NCI-H2107 (cell line): ENCODE data around the gene GABRP.
"Not testable (repeated sequence)": the region's sequence is repeated elsewhere in the genome, so short reads cannot be mapped to it uniquely, and the experiment has no call there.

Source experiments
- DNase-seq: peaks from one replicate; lab custom pipeline; 2025; lab: John Stamatoyannopoulos, UW

Gene GABRP, protein sequence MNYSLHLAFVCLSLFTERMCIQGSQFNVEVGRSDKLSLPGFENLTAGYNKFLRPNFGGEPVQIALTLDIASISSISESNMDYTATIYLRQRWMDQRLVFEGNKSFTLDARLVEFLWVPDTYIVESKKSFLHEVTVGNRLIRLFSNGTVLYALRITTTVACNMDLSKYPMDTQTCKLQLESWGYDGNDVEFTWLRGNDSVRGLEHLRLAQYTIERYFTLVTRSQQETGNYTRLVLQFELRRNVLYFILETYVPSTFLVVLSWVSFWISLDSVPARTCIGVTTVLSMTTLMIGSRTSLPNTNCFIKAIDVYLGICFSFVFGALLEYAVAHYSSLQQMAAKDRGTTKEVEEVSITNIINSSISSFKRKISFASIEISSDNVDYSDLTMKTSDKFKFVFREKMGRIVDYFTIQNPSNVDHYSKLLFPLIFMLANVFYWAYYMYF

DNA sequence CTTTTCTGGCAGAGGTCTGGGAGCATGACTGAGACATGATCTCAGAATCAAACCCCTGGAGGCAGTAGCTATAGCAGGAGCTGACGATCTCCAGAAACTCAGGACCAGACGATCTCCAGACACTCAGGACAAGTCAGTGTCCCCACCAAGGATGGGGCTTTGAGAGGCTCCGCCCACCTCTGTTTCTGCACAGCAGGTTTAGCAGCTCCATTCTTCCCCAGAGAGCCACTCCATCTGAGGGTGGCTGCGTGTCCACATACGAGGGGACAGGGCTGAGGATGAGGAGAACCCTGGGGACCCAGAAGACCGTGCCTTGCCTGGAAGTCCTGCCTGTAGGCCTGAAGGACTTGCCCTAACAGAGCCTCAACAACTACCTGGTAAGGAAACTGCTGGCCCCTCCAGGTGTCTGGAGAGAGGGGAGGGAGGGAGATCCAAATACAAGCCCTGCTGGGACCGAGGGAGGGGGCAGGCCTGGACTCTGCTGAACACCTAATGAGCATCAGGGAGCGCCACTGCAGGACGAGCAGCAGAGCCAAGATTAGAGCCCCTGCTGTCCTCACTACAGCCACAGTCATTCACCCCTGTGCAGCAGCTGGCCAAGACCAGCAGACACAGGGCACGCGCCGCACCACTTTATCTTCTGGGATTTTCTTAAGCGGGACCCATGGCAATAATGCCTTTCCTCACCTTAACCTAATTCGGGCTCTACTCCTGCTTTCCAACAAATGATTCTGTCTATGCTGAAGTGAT lies at the start of gene GABRP:
GABRP (plus strand) TSS at position 228 of the 750 bp plus-strand sequence. CDS start 4,891 bp downstream, outside the sequence.
- no peak for DNase-seq

DNA sequence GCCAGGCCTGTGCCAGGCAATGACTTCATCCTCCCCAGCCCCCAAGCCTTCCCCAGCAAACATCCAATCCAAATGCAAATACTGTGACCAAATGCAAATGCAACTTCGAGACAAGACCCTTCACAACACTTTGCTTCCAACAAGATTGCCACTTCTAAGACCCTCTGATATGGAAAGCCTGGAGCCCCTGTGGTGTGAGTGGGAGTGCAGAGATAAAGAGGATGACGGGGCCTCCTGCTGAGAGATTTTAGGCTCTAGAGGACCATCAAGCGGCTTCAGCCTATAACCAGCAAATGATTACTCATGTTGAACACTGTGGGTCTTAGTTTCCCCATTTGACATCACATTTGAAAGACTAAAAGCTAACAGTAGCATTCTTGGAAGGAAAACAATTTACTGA lies 46.6 kb upstream of the GABRP start:
- DNase-seq: no peak

DNA sequence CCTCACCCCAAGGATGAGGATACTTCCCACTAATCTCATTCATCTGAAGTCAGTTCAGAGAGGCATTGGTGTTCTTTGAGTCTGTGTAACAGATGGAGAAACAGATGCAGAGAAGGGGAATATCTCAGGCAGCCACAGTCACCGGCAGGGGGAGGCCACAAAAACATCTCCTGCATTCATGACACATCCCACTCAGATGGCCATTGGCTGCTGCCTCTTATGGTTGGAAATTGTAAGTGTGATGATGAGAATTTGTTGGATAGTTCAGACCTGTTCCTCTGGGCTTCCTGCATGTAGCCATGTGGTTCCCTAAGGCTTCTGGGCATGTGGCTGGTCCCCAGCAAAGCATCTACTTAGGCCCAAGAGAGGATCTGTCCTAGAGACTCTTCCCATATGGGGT lies 45.9 kb upstream of the GABRP start:
- no peak for DNase-seq

DNA sequence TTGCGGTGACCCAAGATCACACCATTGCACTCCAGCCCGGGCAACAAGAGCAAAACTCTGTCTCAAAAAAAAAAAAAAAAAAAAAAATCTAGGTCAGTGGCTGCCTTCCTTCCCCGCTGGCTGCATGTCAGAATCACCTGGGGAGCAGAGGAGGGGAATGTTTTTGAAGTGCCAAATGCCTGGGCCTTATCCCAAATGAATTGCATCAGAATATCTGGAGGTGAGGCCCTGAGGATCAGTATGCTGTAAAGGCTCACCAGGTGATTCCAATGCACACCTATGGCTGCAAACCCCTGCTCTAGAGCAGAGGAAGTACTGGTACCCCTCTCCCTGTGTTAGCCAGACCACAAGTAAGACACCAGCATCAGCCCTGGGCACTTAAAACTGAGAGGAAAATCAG lies 44.7 kb upstream of the GABRP start:
- no peak for DNase-seq

DNA sequence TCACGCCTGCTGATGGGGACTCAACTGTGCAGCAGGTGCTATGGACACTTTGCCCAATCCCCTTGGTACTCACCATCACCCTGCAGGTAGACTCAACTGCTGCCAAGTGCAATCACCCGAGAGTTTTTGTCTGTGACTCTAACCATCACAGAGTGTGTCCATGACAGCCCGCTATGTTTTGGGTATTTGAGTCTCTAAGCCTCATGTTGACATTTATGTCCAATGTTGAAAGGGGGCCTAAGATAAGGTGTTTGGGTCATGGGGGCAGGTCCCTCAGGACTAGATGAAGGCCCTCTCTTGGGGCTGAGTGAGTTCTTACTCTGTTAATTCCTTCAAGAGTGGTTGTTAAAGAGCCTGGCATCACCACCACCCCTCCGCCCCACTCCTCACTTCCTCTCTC lies 44.1 kb upstream of the GABRP start:
- DNase-seq: no peak

DNA sequence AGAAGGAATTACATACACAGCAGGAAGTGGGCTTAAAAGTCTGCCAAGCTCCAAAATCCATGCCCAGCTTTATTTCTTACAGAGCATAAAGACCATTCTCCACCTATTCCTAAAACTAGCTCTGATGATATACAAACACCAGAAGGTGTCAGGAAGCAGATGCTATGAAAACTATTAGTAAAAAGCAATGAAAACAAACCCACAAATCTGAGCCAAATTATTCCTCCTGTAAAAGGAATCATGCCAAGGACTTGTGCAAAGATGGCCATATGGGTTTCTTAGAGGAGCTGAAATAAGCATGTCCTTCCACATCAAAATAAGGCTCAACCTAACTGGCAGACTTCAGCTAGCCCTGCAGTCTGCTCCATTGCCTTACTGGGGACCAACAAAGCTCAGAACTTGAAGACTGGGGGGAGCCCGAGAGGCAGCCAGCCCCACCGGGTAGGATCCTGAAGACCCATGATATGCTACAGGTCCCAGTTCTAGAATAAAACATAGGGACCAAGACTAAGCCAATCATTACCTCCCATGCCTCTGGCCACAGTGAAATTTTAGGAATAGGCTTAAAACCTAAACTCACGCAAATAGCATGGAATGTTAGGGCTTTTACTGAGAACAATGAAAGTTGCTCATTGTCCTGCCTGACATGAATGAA lies 42.8 kb upstream of the GABRP start:
- no peak for DNase-seq

DNA sequence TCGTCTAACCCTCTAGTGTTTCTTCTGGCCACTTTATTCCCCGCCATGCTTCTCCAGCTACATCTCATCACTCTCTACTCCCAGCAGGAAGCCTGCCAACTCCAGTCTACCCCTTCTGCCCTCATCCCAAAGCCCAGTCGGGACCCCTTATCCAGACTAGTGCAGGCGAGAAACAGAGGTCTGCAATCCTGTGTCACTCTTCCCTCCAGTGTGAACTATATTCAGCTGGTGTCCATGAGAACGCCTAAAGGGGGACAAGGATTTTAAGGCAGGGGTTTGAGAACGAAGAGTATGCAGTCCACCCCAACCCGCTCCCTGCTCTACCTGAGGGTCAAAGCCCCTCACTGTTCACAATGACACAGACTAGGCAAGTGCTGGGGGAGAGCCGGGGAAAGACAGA lies 41.7 kb upstream of the GABRP start:
- no peak for DNase-seq

DNA sequence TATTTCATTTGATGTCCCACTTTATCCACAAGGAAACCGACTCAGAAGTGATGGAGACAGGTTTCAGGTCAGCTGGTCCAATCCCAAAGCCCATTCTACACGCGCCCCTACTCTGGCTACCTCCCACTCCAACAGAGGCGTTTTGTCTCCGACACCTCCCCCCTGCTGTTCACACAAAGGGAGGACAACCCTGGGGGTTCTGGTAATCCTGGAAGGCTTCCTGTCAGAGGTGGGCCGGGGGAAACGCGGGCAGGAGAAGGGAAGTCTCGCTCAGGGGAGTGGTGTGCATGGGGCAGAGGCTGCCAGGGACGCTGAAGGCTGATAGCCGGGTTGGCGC lies 39.7 kb upstream of the GABRP start:
- DNase-seq: no peak

DNA sequence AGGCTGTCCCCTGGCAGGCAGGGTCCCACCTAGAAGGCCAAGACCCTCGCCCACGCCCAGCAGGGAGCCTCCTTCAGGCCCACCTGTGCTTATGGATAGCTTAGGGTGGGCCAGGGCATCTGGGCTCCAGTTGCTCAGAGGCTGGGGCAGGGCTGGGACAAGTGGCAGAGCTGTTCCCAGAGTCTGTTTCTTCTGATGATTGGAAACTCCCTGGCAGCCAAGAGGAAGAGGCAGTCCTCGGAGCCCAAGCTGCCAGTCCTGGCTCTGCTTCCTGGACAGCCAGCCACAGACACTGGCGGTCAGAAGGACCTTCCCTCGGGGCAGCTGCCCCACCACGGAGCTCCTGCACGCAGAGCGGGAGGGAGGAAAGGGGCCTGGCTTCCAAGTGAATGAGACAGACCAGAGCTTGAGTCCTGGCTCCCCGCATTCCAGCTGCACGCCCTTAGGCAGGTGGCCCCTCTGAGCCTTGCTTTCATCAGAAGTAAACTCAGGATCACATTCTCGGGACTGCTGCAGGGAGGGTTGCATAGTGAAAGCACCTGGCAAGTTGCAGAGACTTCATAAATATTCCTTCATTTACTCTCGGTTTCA lies 37.9 kb upstream of the GABRP start:
- DNase-seq: no peak

DNA sequence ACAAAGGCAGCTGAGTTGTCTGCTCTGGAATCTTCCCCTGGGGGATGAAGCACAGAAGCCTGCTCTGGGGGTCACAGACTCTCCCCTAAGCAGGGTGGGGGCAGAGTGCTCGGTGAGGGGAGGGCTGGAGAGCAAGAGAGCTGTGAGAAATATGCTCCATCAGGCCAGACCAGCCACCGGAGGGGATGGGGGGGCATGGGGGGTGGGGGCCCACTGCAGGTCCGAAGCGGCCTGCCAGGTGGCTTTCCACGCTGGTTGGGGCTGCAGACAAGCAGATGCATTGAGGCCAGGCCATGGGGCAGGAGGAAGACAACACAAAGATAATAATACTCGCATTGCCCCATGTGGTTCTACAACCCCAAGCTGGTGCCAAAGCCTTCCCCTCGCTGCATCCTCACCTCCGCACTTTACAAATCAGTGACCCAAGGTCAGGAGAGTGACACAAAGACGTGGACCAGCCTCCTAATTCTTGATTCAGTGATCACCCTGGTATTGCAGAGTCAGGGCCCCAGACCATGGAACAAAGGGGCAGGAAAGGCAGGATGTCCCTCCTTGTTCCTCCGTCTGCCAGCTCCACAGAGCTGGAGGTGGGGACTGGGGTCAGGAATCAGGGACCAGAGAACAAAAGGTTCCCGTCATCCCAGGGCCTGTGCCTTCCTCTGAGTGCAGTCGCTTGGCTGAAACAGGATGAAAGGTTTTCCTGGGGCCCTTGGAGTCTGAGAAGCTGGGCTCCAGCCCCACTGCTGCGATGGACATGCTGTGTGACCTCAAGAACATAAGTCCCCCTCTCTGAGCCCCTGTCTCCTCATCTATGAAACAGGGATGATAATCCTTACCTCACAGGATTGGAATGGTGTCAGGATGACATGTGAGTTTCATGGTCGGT lies 37.2 kb upstream of the GABRP start:
- no peak for DNase-seq

DNA sequence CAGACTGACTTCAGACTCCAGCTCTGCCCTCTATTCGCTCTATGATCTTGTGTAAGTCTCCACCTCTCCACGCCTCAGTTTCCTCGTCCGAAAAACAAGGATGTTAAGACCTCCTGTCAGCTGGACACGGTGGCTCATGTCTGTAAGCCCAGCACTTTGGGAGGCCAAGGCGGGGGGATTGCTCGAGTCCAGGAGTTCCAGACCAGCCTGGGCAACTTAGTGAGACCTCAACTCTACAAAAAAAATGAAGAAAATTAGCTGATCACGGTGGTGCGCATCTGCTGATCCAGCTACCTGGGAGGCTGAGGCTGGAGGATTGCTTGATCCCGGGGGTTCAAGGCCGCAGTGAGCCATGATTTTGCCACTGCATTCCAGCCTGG lies 36.6 kb upstream of the GABRP start:
- DNase-seq: no peak

DNA sequence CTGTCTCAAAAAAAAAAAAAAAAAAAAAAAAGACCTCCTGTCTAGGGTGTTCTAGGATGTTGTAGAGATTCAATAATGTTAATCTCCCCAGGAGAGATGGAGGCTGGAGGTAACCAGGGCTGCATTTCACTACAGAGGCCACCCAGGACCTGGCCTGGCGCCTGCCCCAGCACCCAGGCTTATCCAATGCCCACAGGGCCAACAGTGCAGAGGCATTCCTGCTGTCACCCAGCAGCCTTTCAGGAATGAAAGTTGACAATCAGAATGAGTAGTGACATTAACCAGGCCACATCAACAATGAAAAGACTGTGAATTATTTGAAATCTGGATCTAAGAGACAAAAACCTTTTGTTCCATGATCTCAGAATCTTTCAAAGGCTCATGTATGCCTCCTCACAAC lies 36.2 kb upstream of the GABRP start:
- no peak for DNase-seq

DNA sequence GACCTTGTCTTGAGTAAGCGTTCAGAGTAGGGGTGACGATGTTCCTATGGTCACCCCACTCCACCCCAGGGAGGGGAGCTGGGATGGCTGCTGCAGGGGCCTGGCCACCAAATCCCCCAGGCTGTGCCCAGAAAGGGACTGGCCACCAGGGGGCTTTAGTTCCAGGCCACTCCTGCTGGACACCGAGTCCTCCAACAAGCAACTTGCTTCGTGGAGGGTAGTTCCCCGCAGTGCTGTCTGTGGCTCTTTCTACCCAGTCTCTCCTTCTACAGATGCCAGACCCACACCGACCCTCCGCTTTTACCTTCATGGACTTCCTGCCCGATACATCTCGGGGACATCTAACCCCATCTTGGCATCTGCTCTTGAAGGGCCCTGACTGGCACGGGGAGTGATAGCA lies 35.7 kb upstream of the GABRP start:
- no peak for DNase-seq

DNA sequence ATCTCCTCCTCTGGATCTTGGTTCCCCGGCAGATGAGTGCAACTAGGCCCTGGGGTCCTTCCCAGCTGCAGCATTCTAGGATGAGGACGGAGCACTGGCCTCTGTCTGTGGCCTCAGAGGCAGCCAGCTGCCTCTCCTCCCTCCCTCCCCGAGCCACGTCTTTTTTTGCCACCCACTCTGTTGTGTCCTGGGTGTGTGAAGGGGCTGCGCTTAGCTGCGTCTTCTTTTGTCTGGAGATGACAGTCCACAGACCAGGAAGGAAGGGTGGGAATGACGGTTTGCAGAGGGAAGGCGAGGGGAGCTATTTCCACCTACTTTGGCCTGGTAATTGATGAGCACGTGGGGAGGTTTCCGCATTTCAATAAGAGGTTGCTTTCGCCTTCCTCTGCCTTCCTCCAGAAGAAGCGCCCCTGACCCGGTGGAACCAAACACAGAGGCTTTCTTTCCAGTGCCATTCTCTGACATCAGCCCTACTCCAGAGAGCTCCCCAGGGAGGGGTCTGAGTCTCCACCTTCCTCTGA lies 34.5 kb upstream of the GABRP start:
- DNase-seq: no peak

DNA sequence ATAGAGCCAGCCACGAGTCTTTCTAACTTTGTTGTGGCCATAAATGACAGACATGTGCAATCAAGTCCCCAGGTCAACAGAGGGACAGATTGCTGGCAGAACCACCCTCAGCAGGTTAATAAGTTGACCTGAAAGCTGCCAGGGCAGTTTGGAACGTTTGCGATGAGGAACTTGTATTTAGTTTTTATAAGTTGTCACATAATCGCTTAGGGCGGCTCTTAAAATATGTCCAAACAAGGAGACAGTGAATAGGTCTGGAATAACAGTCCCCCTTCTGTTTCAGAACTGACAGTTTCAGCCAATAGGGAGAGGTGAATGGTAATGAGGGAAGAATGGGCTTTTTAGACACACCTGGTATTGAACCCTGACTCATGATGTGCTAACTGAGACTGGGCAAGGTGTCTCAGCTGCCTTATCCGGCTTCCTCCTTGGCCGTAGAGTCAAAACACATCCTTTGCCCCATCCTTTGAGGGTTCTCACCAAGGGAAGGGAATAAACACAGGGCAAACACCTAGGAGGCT lies 33.6 kb upstream of the GABRP start:
- no peak for DNase-seq

DNA sequence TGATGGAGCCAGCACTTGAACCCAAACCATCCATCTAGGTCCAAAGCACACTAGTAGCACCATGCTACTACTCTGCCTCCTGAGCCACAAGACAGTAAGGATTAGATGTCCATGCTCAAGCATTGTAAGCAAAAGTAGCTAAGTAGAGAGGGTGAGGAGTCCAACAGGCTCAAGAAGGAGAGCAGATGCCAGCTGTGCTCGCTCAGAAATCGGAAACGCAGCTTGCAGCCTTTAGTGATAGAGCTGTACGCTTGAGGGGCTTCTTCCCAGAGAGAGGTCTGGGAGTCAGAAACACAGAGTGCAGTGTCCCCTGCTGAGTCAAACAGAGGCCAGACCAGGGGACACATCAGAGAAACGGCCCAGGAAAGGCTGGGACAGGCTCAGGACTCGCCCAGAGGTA lies 32.7 kb upstream of the GABRP start:
- no peak for DNase-seq

DNA sequence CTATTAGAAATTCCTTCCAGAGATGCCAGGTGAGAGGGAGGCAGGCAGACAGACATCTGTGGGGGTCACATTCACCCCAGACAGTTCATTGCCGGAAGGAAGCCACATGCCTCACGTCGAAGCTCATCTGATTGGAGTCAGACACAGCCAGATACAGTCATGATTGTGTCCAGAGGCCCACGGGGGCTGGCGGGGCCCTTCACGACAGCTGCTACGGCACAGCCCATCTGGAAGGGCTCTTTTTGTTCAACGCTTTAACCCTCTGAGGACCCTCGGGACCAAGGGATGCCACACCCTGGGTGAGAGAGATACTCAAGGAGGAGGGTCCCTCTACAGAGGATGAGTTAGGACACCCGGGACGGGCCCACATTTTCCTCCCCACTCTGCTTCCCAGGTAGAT lies 31.9 kb upstream of the GABRP start:
- DNase-seq: no peak

DNA sequence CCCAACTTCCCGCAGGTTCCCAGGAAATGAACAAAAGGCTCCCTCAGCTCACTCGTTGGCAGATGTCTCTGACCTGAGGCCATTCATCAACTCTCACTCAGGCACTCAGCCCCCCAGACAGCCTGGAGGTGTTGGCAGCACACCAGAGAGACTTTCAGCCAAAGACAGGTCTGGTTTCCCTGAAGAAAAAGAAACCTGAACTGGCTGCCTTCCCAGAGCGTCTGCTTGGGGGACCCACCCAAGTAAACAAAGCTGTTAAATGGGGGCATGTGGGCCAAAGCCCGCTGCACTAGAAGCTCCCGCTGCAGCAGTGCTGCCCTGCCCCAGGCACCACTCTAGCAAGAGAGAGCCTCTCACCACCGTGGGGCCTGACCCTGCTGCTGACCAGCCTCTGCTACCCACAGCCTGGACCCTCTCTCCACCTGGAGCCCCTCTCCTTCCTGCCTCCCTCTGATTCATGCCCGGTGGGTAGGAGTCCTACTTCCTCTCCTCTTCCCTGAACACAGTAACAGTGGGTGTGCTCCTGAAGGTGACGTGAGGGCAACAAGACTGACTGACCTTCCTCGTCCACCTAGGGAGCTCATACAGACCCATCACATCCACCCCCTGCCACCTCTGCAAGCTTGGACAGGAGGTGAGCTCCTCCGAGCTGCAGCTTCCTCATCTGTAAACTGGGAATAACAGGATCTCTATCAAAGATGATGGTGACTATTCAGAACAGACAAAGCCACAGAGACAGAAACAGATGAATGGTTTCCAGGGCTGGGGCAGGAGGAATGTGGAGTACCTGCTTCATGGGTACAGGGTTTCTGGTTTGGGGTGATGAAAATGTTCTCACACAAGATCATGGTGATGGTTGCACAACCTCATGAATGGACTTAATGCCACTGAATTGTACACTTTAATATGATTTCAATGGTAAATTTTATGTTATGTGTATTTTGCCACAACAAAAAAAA lies 31.0 kb upstream of the GABRP start:
- no peak for DNase-seq

DNA sequence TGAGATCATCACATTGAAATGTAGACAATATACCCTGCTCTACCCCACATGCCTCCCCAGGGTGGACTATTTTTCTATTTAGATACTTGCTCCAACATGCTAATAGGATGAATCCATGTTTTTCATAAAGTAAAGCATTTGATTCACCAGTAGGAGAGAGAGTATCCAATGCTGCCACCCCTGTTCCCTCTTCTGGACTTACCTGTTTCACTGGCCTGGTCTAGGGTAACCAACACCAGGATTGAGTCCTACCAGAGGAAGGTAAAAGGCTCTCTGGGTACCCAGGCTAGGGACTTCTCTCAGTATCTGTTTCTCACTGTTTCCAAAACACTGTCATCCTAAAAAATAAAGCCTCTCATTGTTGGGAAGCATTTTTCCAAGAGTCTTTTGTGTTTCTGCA lies 30.2 kb upstream of the GABRP start:
- DNase-seq: no peak

DNA sequence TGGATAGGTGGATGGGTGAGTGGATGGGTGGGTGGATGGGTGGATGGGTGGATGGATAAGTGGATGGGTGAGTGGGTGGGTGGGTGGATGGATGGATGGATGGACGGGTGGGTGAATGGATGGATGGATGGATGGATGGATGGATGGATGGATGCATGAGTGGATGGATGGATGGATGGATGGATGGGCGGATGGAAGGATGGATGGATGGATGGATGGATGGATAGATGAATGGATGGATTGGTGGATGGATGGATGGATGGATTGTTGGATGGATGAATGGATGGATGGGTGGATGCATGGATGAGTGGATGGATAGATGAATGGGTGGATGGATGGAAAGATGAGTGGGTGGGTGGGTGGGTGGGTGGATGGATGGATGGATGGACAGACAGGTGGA lies 29.0 kb upstream of the GABRP start:
- DNase-seq: not testable (repeated sequence)
